WI38 (cell line): ENCODE data around the gene DHX15.

Source experiments
- H3K4me3 ChIP-seq: 2 replicates; pipeline ENCODE4 v1.5.1; 2011; ENCODE audit warnings: low read depth, mild to moderate bottlenecking, control low read depth, low read length
- CTCF ChIP-seq: IDR thresholded peaks from 2 replicates; pipeline ENCODE4 v1.5.1; 2012; ENCODE audit warnings: low read depth, mild to moderate bottlenecking, control low read depth, low read length

The DHX15 gene

GRCh38 chr4:24601121-24601520 lies 16.8 kb upstream of the DHX15 start:
- TF ChIP-seq CTCF = no peak
- H3K4me3 ChIP-seq = no peak overlapping the region

- TF ChIP-seq CTCF = no peak
- no peak overlapping the region for H3K4me3 ChIP-seq
Measured at GRCh38 chr4:24599275-24599674, 14.9 kb upstream of the DHX15 start.

- H3K4me3 ChIP-seq = no peak overlapping the region
- no peak for TF ChIP-seq CTCF
Measured at GRCh38 chr4:24598025-24598424, 13.7 kb upstream of the DHX15 start.

- H3K4me3 ChIP-seq = no peak overlapping the region
- no peak for TF ChIP-seq CTCF
Measured at GRCh38 chr4:24595659-24596058, 11.3 kb upstream of the DHX15 start.

- no peak for TF ChIP-seq CTCF
- no peak overlapping the region for H3K4me3 ChIP-seq
Measured at GRCh38 chr4:24594887-24595286, 10.5 kb upstream of the DHX15 start.

GRCh38 chr4:24589448-24589847 lies 5.1 kb upstream of the DHX15 start:
- no peak for TF ChIP-seq CTCF
- no peak overlapping the region for H3K4me3 ChIP-seq

GRCh38 chr4:24588216-24588954 lies 4.0 kb upstream of the DHX15 start:
- no peak for TF ChIP-seq CTCF
- no peak overlapping the region for H3K4me3 ChIP-seq
